Testis (tissue), 2 donors: ENCODE results near the gene TMEM92.

Experiments used
- POLR2A ChIP-seq: fragments of 450-650 bp; IDR thresholded peaks from one replicate; pipeline ENCODE4 v1.6.1; 2017; ENCODE audit warnings: antibody characterized with exemption, mild to moderate bottlenecking, moderate library complexity
- TF ChIP-seq, protein P1 (sequence below), 3 experiments: fragments of 450-650 bp in 2 of 3; fragments of 200-600 bp in 1 of 3; sonication (generic) in 1 of 3; IDR thresholded peaks; one replicate each; pipeline ENCODE4 v1.5.1; 2016 to 2019; ENCODE audit warnings: antibody characterized with exemption in 3 of 3, mild to moderate bottlenecking in 2 of 3, moderate library complexity in 1 of 3

DNA sequence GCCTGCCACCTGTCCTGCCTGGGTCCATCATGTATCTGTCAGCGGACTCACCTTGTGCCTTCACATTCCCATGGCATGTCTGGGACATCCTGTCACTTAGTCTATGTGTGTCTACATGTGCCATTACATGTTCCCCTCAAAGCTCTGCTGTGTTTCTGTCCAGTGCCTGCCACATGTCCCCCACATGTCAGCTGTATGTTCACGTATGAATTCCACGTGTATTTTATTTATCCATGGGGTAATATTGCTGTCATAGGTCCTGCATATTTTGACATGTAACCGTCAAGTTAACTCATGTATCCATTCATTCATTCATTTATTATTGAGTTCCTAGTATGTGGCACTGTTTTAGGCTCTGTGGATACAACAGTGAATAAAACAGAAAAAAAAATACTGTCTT is 20.8 kb downstream of the TMEM92 start:
- TF ChIP-seq, protein P1, sequence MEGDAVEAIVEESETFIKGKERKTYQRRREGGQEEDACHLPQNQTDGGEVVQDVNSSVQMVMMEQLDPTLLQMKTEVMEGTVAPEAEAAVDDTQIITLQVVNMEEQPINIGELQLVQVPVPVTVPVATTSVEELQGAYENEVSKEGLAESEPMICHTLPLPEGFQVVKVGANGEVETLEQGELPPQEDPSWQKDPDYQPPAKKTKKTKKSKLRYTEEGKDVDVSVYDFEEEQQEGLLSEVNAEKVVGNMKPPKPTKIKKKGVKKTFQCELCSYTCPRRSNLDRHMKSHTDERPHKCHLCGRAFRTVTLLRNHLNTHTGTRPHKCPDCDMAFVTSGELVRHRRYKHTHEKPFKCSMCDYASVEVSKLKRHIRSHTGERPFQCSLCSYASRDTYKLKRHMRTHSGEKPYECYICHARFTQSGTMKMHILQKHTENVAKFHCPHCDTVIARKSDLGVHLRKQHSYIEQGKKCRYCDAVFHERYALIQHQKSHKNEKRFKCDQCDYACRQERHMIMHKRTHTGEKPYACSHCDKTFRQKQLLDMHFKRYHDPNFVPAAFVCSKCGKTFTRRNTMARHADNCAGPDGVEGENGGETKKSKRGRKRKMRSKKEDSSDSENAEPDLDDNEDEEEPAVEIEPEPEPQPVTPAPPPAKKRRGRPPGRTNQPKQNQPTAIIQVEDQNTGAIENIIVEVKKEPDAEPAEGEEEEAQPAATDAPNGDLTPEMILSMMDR (IDR thresholded peaks at IDR 0.05) = no peak
- no peak for TF ChIP-seq POLR2A
